ENCODE data around the gene PTPRN2.
"Not testable (repeated sequence)": the region's sequence is repeated elsewhere in the genome, so short reads cannot be mapped to it uniquely, and the experiment has no call there.

The PTPRN2 gene

DNA sequence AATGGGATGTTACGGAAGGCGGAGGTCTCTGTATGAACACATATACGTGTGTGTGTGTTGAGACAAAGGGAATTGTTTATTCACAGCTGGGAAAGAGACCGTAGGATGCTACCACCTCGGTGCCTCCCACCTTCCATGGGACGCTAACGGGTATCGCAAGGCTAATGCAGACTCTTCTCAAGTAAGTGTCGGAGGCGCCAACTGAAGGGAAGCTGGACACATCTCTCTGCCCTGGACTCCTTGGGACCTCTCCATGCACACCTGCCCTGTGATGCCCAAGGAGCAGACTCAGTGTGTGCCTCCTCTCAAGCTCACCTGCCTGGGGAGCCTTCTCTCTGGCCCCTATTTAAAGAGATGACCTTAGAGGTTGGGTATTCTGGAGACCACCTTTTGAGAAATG lies 1020.0 kb downstream of the PTPRN2 start:
- DNase-seq (ENCODE audit: low read depth) = no peak
- TF ChIP-seq, protein P1, sequence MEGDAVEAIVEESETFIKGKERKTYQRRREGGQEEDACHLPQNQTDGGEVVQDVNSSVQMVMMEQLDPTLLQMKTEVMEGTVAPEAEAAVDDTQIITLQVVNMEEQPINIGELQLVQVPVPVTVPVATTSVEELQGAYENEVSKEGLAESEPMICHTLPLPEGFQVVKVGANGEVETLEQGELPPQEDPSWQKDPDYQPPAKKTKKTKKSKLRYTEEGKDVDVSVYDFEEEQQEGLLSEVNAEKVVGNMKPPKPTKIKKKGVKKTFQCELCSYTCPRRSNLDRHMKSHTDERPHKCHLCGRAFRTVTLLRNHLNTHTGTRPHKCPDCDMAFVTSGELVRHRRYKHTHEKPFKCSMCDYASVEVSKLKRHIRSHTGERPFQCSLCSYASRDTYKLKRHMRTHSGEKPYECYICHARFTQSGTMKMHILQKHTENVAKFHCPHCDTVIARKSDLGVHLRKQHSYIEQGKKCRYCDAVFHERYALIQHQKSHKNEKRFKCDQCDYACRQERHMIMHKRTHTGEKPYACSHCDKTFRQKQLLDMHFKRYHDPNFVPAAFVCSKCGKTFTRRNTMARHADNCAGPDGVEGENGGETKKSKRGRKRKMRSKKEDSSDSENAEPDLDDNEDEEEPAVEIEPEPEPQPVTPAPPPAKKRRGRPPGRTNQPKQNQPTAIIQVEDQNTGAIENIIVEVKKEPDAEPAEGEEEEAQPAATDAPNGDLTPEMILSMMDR (conservative IDR thresholded peaks at IDR 0.05; ENCODE audit: low read length) = no peak
- H3K4me3 ChIP-seq (ENCODE audit: low read length) = no peak overlapping the region

GRCh38 chr7:157566631-157567006 lies 1021.0 kb downstream of the PTPRN2 start:
- TF ChIP-seq, protein P1 (conservative IDR thresholded peaks at IDR 0.05; ENCODE audit: low read length) = no peak
- DNase-seq (ENCODE audit: low read depth) = no peak
- H3K4me3 ChIP-seq (ENCODE audit: low read length) = no peak overlapping the region

GRCh38 chr7:157565981-157566630 lies 1021.5 kb downstream of the PTPRN2 start:
- H3K4me3 ChIP-seq (ENCODE audit: low read length) = no peak overlapping the region
- TF ChIP-seq, protein P1 (conservative IDR thresholded peaks at IDR 0.05; ENCODE audit: low read length) = no peak
- DNase-seq (ENCODE audit: low read depth) = no peak

DNA sequence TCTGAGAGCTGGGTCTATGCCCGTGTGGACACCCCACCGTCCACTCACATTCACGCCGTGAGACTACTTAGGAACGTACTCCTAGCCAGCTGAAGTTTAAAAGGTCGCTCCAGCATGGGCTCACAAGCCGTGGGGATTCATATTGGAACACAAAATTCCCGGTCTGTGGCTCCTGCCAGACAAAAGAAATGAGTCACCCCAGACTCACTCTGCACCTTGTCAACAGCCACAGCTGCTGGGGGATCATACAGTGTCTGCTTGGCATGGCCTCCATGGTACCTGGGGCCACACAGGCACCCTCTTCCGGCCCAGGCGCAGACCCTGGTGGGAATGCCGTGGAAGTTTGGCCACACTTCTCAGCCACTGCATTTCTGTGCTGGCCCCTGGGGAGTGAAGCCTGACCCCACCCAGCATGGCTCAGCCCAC lies 1022.4 kb downstream of the PTPRN2 start:
- no peak for DNase-seq (ENCODE audit: low read depth)
- TF ChIP-seq, protein P1 (conservative IDR thresholded peaks at IDR 0.05; ENCODE audit: low read length) = no peak

GRCh38 chr7:157564517-157565177 lies 1023.0 kb downstream of the PTPRN2 start:
- TF ChIP-seq, protein P1 (conservative IDR thresholded peaks at IDR 0.05; ENCODE audit: low read length) = no peak
- no peak overlapping the region for H3K4me3 ChIP-seq (ENCODE audit: low read length)
- DNase-seq (ENCODE audit: low read depth) = no peak

More for the DNA sequence above, 1022.4 kb downstream of the PTPRN2 start:
- no peak overlapping the region for H3K4me3 ChIP-seq (ENCODE audit: low read length)

DNA sequence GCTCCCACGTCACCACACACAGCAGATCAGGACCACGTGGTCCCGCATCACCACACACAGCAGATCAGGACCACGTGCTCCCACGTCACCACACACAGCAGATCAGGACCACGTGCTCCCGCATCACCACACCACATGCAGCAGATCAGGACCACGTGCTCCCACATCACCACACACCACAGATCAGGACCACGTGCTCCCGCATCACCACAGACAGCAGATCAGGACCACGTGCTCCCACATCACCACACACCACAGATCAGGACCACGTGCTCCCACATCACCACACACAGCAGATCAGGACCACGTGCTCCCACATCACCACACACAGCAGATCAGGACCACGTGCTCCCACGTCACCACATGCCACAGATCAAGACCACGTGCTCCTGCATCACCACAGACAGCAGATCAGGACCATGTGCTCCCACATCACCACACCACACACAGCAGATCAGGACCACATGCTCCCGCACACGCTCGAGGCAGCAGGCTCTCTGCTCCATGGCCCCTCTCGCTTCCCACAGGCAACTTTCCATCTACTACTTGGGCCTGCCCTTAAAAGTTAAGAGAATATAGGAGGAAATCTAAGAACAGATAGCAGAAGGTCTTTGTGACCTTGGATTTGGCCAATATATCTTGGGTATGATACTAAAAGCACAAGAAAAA lies 1024.0 kb downstream of the PTPRN2 start:
- not testable (repeated sequence) for DNase-seq (ENCODE audit: low read depth); H3K4me3 ChIP-seq (ENCODE audit: low read length)

GRCh38 chr7:157562522-157563398 lies 1024.9 kb downstream of the PTPRN2 start:
- H3K4me3 ChIP-seq (ENCODE audit: low read length); DNase-seq (ENCODE audit: low read depth): not testable (repeated sequence)

Data from AG10803 (cell line).